ENCODE results near the gene COMMD6. TPM values are rescaled to one million over a fixed set of nuclear protein-coding genes. Genes with fewer than 3 reads are reported as not detected.

The COMMD6 gene
- total RNA-seq, 1 donor from 2014 or later, result 140 TPM

DNA sequence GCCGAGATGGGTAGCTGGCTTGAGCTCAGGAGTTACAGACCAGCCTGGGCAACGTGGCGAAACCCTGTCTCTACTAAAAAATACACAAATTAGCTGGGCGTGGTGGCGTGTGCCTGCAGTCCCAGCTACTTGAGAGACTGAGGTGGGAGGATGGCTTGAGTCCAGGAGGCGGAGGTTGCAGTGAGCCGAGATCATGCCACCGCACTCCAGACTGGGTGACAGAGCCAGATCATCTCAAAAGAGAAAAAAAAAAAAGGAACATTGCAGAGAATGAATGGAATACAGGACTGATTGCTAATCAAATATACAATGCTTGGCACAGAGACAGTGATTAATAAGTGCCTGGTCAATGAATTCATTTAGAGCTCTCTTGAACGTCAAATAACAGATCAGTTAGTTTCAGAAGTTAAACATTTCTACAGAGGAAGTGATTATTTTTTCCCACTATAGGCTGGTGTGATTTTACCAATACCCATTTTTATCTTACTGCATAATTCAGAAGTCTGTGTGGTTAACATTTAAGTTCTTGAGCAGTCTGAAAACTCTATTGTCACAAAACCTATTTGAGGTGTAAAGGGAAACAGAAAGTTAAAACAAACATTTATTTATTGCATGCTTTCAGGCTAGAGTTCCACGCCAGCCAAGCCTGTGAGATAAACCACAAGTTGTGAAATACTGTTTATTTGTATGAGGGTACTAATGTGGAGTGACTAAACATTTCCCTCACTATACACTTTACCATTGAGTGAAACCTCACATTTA is 48.0 kb downstream of the COMMD6 start:
- H3K4me1 Mint-ChIP-seq (ENCODE audit: low read depth), result peaks cover 18% of the 10 kb centered on the region
- no peaks in the 10 kb centered on the region for H3K36me3 Mint-ChIP-seq (ENCODE audit: low read depth)
- H3K27ac Mint-ChIP-seq (ENCODE audit: unreplicated experiment), result no peak overlapping the region
- H3K27me3 Mint-ChIP-seq (ENCODE audit: low read depth), result no peaks in the 10 kb centered on the region
- no peak overlapping the region for H3K4me3 Mint-ChIP-seq (ENCODE audit: unreplicated experiment)
- no peak for DNase-seq (ENCODE audit: low spot score)
- no peak for TF ChIP-seq CTCF (IDR thresholded peaks at IDR 0.05)
- no peaks in the 10 kb centered on the region for H3K9me3 Mint-ChIP-seq (ENCODE audit: low read depth)

DNA sequence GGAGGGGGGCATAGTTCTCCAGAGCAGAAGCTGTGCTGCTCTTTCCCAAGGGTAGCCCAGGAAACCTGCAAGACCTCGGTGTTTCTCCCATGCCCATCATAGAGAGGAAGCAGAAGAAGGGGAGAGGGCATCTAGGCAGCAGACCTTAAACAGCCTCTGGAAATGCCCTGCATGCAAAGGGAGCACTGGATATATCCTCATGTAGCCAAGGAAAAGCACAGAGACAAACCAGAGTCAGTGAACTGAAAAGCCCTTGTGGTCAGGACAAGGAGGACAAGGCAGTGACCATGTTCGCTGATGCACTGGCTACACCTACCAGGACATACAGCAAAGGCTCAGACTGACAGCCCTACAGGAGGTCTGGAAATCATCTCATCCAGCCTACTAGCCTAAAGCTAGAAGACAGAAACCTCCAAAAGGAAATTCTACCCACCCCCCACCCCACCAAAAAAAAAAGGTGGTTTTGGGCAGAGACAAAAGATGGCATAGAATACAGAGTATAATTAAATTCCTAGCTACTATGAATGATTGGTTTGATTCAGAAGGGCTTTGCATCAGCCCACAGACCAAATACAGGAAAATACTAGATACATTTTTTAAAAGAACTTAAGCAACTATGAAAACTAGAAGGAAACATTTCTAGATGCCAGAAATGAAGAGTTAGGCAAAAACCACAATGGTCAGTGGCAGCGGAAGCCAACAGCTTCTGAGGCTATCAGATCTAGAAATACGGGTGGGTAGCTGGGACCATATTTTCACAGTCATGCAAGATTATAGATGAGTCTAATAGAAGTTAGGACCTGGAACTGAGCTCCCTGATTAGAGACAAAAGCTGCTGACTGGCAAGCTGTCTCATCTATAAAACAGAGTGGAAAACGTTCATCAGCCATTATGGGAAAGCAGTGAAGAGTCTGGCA is 51.2 kb downstream of the COMMD6 start:
- Mint-ChIP-seq H3K4me3 (ENCODE audit: unreplicated experiment) (no peak overlapping the region), H3K36me3 (ENCODE audit: low read depth) (no peaks in the 10 kb centered on the region), H3K27ac (ENCODE audit: unreplicated experiment) (no peak overlapping the region), H3K9me3 (ENCODE audit: low read depth) (no peaks in the 10 kb centered on the region), H3K27me3 (ENCODE audit: low read depth) (no peaks in the 10 kb centered on the region), H3K4me1 (ENCODE audit: low read depth) (peaks cover 26% of the 10 kb centered on the region)
- TF ChIP-seq CTCF (IDR thresholded peaks at IDR 0.05), result no peak
- no peak for DNase-seq (ENCODE audit: low spot score)

DNA sequence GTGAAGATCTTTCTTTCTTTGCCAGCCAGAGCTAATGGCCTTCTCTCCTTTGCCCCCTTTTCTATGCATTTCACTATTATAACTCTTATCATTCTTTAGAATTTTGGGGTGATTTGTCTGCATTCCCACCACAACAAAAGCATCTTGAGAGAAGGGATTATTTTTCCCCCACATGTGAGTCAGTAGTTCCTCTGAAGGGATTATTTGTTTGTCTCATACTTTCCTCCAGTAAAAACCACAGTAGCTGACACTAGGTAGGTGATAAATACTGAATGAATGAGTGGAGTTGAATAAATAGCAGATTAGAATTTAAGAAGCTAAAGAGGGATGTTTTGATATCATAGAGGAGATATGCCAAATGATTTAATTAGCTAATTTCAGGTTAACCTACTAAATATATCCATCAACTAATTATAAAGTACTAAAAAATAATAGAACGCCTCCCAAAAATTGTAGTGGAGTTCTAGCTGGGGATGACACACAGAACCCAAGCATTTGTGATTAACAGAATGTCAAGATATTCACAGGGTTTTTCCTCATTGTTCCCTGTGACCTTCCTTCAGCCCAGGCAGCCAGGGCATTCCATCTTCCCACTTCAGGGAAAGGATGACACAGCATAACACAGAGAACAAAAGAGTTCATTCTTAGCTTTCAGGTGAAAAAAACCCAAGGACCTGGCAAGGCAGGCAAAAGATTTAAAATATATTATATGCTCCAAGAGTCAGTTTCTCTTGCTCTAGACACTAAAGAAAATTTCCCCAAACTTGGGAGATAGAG is 52.2 kb downstream of the COMMD6 start:
- H3K9me3 Mint-ChIP-seq (ENCODE audit: low read depth), result no peaks in the 10 kb centered on the region
- no peak for TF ChIP-seq CTCF (IDR thresholded peaks at IDR 0.05)
- DNase-seq (ENCODE audit: low spot score), result no peak
- no peak overlapping the region for H3K4me3 Mint-ChIP-seq (ENCODE audit: unreplicated experiment)
- H3K27ac Mint-ChIP-seq (ENCODE audit: unreplicated experiment), result no peak overlapping the region
- H3K36me3 Mint-ChIP-seq (ENCODE audit: low read depth), result no peaks in the 10 kb centered on the region
- H3K4me1 Mint-ChIP-seq (ENCODE audit: low read depth), result peaks cover 28% of the 10 kb centered on the region
- no peaks in the 10 kb centered on the region for H3K27me3 Mint-ChIP-seq (ENCODE audit: low read depth)

GRCh38 chr13:75482820-75483079 is 54.9 kb downstream of the COMMD6 start:
- Mint-ChIP-seq H3K4me1 (ENCODE audit: low read depth) (peaks cover 23% of the 10 kb centered on the region), H3K9me3 (ENCODE audit: low read depth) (no peaks in the 10 kb centered on the region), H3K27ac (ENCODE audit: unreplicated experiment) (peak overlapping the region; percentile 88), H3K4me3 (ENCODE audit: unreplicated experiment) (peak overlapping the region; percentile 98), H3K36me3 (ENCODE audit: low read depth) (no peaks in the 10 kb centered on the region), H3K27me3 (ENCODE audit: low read depth) (no peaks in the 10 kb centered on the region)
- DNase-seq (ENCODE audit: low spot score), result no peak
- peak; percentile 40 for TF ChIP-seq CTCF (IDR thresholded peaks at IDR 0.05)
